HepG2 (cell line): ENCODE data around the gene STRADB. TPM values are rescaled to one million over a fixed set of nuclear protein-coding genes. Genes with fewer than 3 reads are reported as not detected.

Experiments
- ATAC-seq: fragments of 200-7000 bp; cut with Tn5 transposase; 3 replicates; pipeline ENCODE4 v1.9.1; 2020; ENCODE audit warnings: mild to moderate bottlenecking, moderate library complexity
- BruUV-seq: library from RNA; stranded (reverse); fragments of 400-500 nt; replicated peaks from 2 replicates; lab custom pipeline; 2021; lab: Mats Ljungman, UMichigan
- CTCF ChIA-PET: fragments of 300-600 bp; formaldehyde crosslinking; extraction: SDS; loops from one replicate; lab custom pipeline; 2021; ENCODE audit warnings: low total read pairs, inconsistent platforms, low intra/inter-chr PET ratio; lab: Yijun Ruan, JAX
- POLR2A ChIA-PET: fragments of 350-600 bp; sonication (Branson Sonifier 250); formaldehyde crosslinking; loops from one replicate; lab custom pipeline; 2020; ENCODE audit warnings: antibody characterized with exemption, inconsistent platforms; lab: Yijun Ruan, JAX
- DNase-seq: peaks from one replicate; pipeline ENCODE4 v3.0.0-alpha.2; 2015; ENCODE audit warnings: low spot score
- FAIRE-seq: peaks from 3 replicates; lab custom pipeline; 2011; peaks lifted over from hg19 to GRCh38; lab: Jason Lieb, UNC
- H2AFZ ChIP-seq: one replicate; pipeline ENCODE4 v1.6.1; 2011; ENCODE audit warnings: low read length, inconsistent platforms
- H3K27ac ChIP-seq: fragments of 300-600 bp; 3 replicates; pipeline ENCODE4 v1.8.0; 2011; ENCODE audit warnings: mixed run types, mild to moderate bottlenecking, mixed read lengths, low read length, inconsistent platforms; ENCODE audit not compliant: insufficient read depth; ENCODE audit errors: extremely low read length
- H3K27me3 ChIP-seq, 2 experiments: fragments of 200-600 bp in 1 of 2; 2 replicates in 1 of 2; 3 replicates in 1 of 2; pipeline versions ENCODE4 v1.6.0 to v1.8.0; 2011; ENCODE audit warnings: low read length in 2 of 2, mild to moderate bottlenecking in 2 of 2, moderate library complexity in 2 of 2, inconsistent platforms in 1 of 2; ENCODE audit not compliant: insufficient read depth in 2 of 2, control insufficient read depth in 1 of 2
- H3K36me3 ChIP-seq, 2 experiments: fragments of 200-600 bp in 1 of 2; replicated peaks in 1 of 2; 2 replicates in 1 of 2; 3 replicates in 1 of 2; pipeline versions ENCODE4 v1.5.1 to v1.8.0; 2011; ENCODE audit warnings: low read length in 2 of 2, inconsistent platforms in 1 of 2; ENCODE audit not compliant: insufficient read depth in 2 of 2, control insufficient read depth in 1 of 2
- H3K4me1 ChIP-seq: 2 replicates; pipeline ENCODE4 v1.5.1; 2012; ENCODE audit warnings: low read length, inconsistent platforms; ENCODE audit not compliant: insufficient read depth
- H3K4me2 ChIP-seq: 2 replicates; pipeline ENCODE4 v1.6.0; 2011; ENCODE audit warnings: low read depth, low read length, inconsistent platforms
- H3K4me3 ChIP-seq, 3 experiments: fragments of 200-600 bp in 1 of 3; sonication (generic), shearing (Covaris generic) in 1 of 3; replicated peaks in 1 of 3; 2 replicates each; pipeline ENCODE4 v1.5.1; 2011 to 2016; ENCODE audit warnings: low read length in 3 of 3, inconsistent platforms in 2 of 3, low read depth in 2 of 3, mild to moderate bottlenecking in 2 of 3, control low read depth in 1 of 3, mixed read lengths in 1 of 3; ENCODE audit not compliant: insufficient read depth in 1 of 3
- H3K79me2 ChIP-seq: one replicate; pipeline ENCODE4 v1.6.1; 2011; ENCODE audit warnings: low read length, inconsistent platforms; ENCODE audit not compliant: insufficient read depth
- H3K9ac ChIP-seq: 2 replicates; pipeline ENCODE4 v1.6.0; 2011; ENCODE audit warnings: mild to moderate bottlenecking, low read depth, low read length, inconsistent platforms; ENCODE audit not compliant: insufficient read depth
- H3K9me3 ChIP-seq: 2 replicates; pipeline ENCODE4 v1.5.1; 2012; ENCODE audit warnings: mild to moderate bottlenecking, low read length
- H4K20me1 ChIP-seq: 2 replicates; pipeline ENCODE4 v1.6.0; 2011; ENCODE audit warnings: inconsistent platforms, mild to moderate bottlenecking, low read length, moderate library complexity; ENCODE audit not compliant: insufficient read depth
- ARID2 ChIP-seq: sonication (generic); formaldehyde crosslinking; IDR thresholded peaks from 2 replicates; pipeline ENCODE4 v1.8.1; 2022; ENCODE audit warnings: mild to moderate bottlenecking, missing genetic modification reagents, borderline replicate concordance
- RORA ChIP-seq: sonication (generic); formaldehyde crosslinking; IDR thresholded peaks from 2 replicates; pipeline ENCODE4 v1.5.0; 2020; ENCODE audit warnings: mild to moderate bottlenecking, missing genetic modification reagents, moderate library complexity
- ZBTB14 ChIP-seq: sonication (generic); formaldehyde crosslinking; IDR thresholded peaks from 2 replicates; pipeline ENCODE4 v1.4.0; 2020; ENCODE audit warnings: missing genetic modification reagents
- ZBTB21 ChIP-seq: sonication (generic); formaldehyde crosslinking; IDR thresholded peaks from 2 replicates; pipeline ENCODE4 v1.4.0; 2020; ENCODE audit warnings: missing genetic modification reagents
- ZBTB25 ChIP-seq: IDR thresholded peaks from 2 replicates; pipeline ENCODE4 v1.6.1; 2018; ENCODE audit warnings: missing genetic modification reagents
- ZNF335 ChIP-seq: sonication (generic); formaldehyde crosslinking; IDR thresholded peaks from 2 replicates; pipeline ENCODE4 v1.4.0; 2020; ENCODE audit warnings: missing genetic modification reagents
- in situ Hi-C: cut with HindIII; loops from 2 replicates; pipeline ENCODE4 v1.10.0; 2017; ENCODE audit warnings: low pct_unique_long_range_greater_than_20kb; ENCODE audit not compliant: extremely low pct_ligation_motif_present
- intact Hi-C: fragments of 100-400 bp; cut with micrococcal nuclease; formaldehyde crosslinking; loops from one replicate; pipeline ENCODE4 v1.10.0; 2022; ENCODE audit not compliant: unreplicated experiment
- polyA plus RNA-seq, 8 experiments: library from polyadenylated mRNA; depleted of rRNA in 3 of 8; stranded (reverse) in 7 of 8; unstranded in 1 of 8; fragments of >200 nt; fragmentation: Illumina TruSeq in 4 of 8; extraction: Trizol in 4 of 8; gene quantifications; 2 replicates each; pipeline versions ENCODE4 v1.2.1 to v1.2.3, GENCODE V29; 2011 to 2016; ENCODE audit warnings: low read depth in 4 of 8, missing spikeins in 1 of 8, mixed read lengths in 1 of 8; ENCODE audit not compliant: insufficient read depth in 1 of 8
- total RNA-seq, 5 experiments: library from RNA; depleted of rRNA; stranded (reverse); fragments of >200 nt; fragmentation: Illumina TruSeq; extraction: Trizol; gene quantifications; 2 replicates each; pipeline ENCODE4 v1.2.3, GENCODE V29; 2016; ENCODE audit warnings: low read depth in 1 of 5

The STRADB gene
- total and polyA plus RNA-seq, 2 of the 13 experiments (the other 11 are each of a cell fraction or from before 2014, with no cell fraction given) = 34.1 to 66.6 TPM

DNA sequence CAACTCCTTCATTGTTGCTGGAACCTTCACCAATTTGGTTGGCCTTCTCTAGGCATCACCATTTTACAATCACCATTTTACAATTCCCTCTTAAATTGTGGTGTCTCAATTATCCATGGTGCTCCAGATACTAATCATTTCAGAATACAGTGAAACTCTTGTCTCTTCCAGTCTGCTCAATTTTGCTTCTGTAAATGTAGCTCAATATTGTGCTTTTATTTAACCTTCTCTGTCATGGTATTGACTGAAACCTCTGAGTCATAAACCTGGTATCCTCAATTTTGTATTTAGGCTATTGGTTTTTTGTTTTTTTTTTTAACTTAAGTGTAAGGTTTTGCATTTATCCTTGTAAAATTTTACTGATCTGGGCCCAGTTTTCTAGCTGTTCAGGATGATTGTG is 16.1 kb downstream of the STRADB start:
- POLR2A ChIA-PET = interaction anchor here (1.6 kb wide), 1 partner anchor 16 kb away, joined by 11 read pairs; the partner anchor contains the start of genes STRADB and TRAK2
- CTCF ChIA-PET = no interaction called here
- TF ChIP-seq ZBTB21 (CRISPR knock-in tag) (no peak), ZBTB25 (CRISPR knock-in tag) (no peak), RORA (CRISPR knock-in tag) (no peak), ARID2 (no peak), ZNF335 (CRISPR knock-in tag) (no peak), ZBTB14 (CRISPR knock-in tag) (no peak)
- DNase-seq (no peak), ATAC-seq (no peak), FAIRE-seq (no peak)
- H3K27ac ChIP-seq = no peak overlapping the region
- no peaks in the 10 kb centered on the region for H4K20me1 ChIP-seq
- in situ Hi-C loops (no loop called here), intact Hi-C loops (no loop called here)
- no peaks in the 10 kb centered on the region for H3K79me2 ChIP-seq
- H3K4me1 ChIP-seq = no peaks in the 10 kb centered on the region
- H3K27me3 ChIP-seq = no peaks in the 10 kb centered on the region
- no TSS peak for BruUV-seq
- H3K9me3 ChIP-seq = no peaks in the 10 kb centered on the region
- H3K4me2 ChIP-seq = no peak overlapping the region
- peaks cover 9 to 71% of the 10 kb centered on the region in 2 experiments for H3K36me3 ChIP-seq
- H3K4me3 ChIP-seq = no peak overlapping the region
- H2AFZ ChIP-seq = no peak overlapping the region
- H3K9ac ChIP-seq = no peak overlapping the region
